H1 (cell line): Measurements from ENCODE around the gene FIG4. TPM values are rescaled to one million over a fixed set of nuclear protein-coding genes. Genes with fewer than 3 reads are reported as not detected.

Source experiments
- CTCF ChIA-PET: fragments of 300-600 bp; sonication (Branson Sonifier 250); formaldehyde crosslinking; loops from one replicate; lab custom pipeline; 2021; ENCODE audit not compliant: partially characterized antibody; lab: Charles Lee
- POLR2A ChIA-PET: fragments of 300-600 bp; sonication (Branson Sonifier 250); formaldehyde crosslinking; loops from one replicate; lab custom pipeline; 2021; ENCODE audit warnings: inconsistent platforms; ENCODE audit not compliant: partially characterized antibody; lab: Charles Lee
- DNase-seq, 2 experiments: peaks; one replicate each; pipeline versions ENCODE4 v3.0.0 to v3.0.0-alpha.2; 2010 to 2022; ENCODE audit warnings: low spot score in 2 of 2, low read depth in 1 of 2, mixed read lengths in 1 of 2
- FAIRE-seq: peaks from 2 replicates; lab custom pipeline; 2011; peaks lifted over from hg19 to GRCh38; lab: Jason Lieb, UNC
- H2AFZ ChIP-seq: 2 replicates; pipeline ENCODE4 v1.8.1; 2012; ENCODE audit warnings: low read length, inconsistent platforms
- H2AK5ac ChIP-seq: 2 replicates; pipeline ENCODE4 v1.6.1; 2013; ENCODE audit warnings: low read depth, low read length
- H2BK120ac ChIP-seq: replicated peaks from 2 replicates; pipeline ENCODE3; 2013; ENCODE audit warnings: low read depth, low read length, inconsistent platforms
- H2BK12ac ChIP-seq: 2 replicates; pipeline ENCODE4 v1.6.1; 2013; ENCODE audit warnings: low read depth, low read length
- H2BK15ac ChIP-seq: 2 replicates; pipeline ENCODE4 v1.6.1; 2013; ENCODE audit warnings: low read length
- H2BK20ac ChIP-seq: 2 replicates; pipeline ENCODE4 v1.6.1; 2013; ENCODE audit warnings: low read length
- H2BK5ac ChIP-seq: 2 replicates; pipeline ENCODE4 v1.6.1; 2013; ENCODE audit warnings: low read depth, low read length
- H3K14ac ChIP-seq: 2 replicates; pipeline ENCODE4 v1.6.1; 2013; ENCODE audit warnings: inconsistent platforms; ENCODE audit not compliant: insufficient read length
- H3K18ac ChIP-seq: 2 replicates; pipeline ENCODE4 v1.6.1; 2013; ENCODE audit warnings: low read length; ENCODE audit errors: extremely low read depth
- H3K23ac ChIP-seq: 2 replicates; pipeline ENCODE4 v1.6.1; 2013; ENCODE audit warnings: inconsistent platforms; ENCODE audit not compliant: insufficient read length
- H3K23me2 ChIP-seq: 2 replicates; pipeline ENCODE4 v1.6.1; 2013; ENCODE audit warnings: low read depth, low read length
- H3K27ac ChIP-seq: 2 replicates; pipeline ENCODE4 v1.6.1; 2011; ENCODE audit warnings: low read depth, low read length, inconsistent platforms
- H3K27me3 ChIP-seq, 4 experiments: replicated peaks in 1 of 4; 1 replicate in 1 of 4; 2 replicates in 3 of 4; pipeline versions ENCODE4 v1.6.1 to v1.8.1; 2011 to 2013; ENCODE audit warnings: low read length in 3 of 4, mild to moderate bottlenecking in 3 of 4, inconsistent platforms in 2 of 4, mixed read lengths in 2 of 4, moderate library complexity in 1 of 4; ENCODE audit not compliant: control insufficient read depth in 3 of 4, insufficient read depth in 3 of 4; ENCODE audit errors: extremely low read depth in 1 of 4
- H3K36me3 ChIP-seq, 4 experiments: 2 replicates each; pipeline versions ENCODE4 v1.6.1 to v1.8.1; 2011 to 2013; ENCODE audit warnings: mild to moderate bottlenecking in 4 of 4, low read length in 3 of 4, moderate library complexity in 2 of 4, control low read depth in 1 of 4, inconsistent platforms in 1 of 4; ENCODE audit not compliant: insufficient read depth in 4 of 4, control insufficient read depth in 2 of 4
- H3K4ac ChIP-seq: replicated peaks from 2 replicates; pipeline ENCODE3; 2013; ENCODE audit warnings: low read length, low read depth, mixed read lengths, inconsistent platforms; ENCODE audit not compliant: insufficient read length
- H3K4me1 ChIP-seq, 4 experiments: replicated peaks in 1 of 4; 1 replicate in 1 of 4; 2 replicates in 3 of 4; pipeline versions ENCODE4 v1.6.1 to v1.8.1; 2011 to 2013; ENCODE audit warnings: low read length in 3 of 4, inconsistent platforms in 2 of 4, mixed read lengths in 1 of 4; ENCODE audit not compliant: insufficient read depth in 4 of 4, control insufficient read depth in 3 of 4
- H3K4me2 ChIP-seq, 2 experiments: 2 replicates each; pipeline versions ENCODE4 v1.6.1 to v1.8.1; 2011 to 2013; ENCODE audit warnings: low read depth in 2 of 2, low read length in 2 of 2, control low read depth in 1 of 2, inconsistent platforms in 1 of 2, mild to moderate bottlenecking in 1 of 2; ENCODE audit not compliant: insufficient read depth in 1 of 2
- H3K4me3 ChIP-seq, 4 experiments: fragments of 200-600, 300-600 bp in 1 of 4; sonication (generic), shearing (Covaris generic), sonication (Bioruptor Twin) in 1 of 4; 2 replicates each; pipeline versions ENCODE4 v1.5.1 to v1.8.1; 2011 to 2016; ENCODE audit warnings: low read length in 4 of 4, low read depth in 3 of 4, control low read depth in 2 of 4, inconsistent platforms in 2 of 4, mild to moderate bottlenecking in 2 of 4, mixed read lengths in 1 of 4, moderate library complexity in 1 of 4; ENCODE audit not compliant: insufficient read depth in 2 of 4; ENCODE audit errors: extremely low read depth in 1 of 4
- H3K56ac ChIP-seq: replicated peaks from 2 replicates; pipeline ENCODE3; 2013; ENCODE audit warnings: low read depth, mild to moderate bottlenecking, mixed read lengths, low read length, inconsistent platforms; ENCODE audit not compliant: insufficient read length
- H3K79me1 ChIP-seq: 2 replicates; pipeline ENCODE4 v1.6.1; 2013; ENCODE audit warnings: low read depth, low read length, control low read depth
- H3K79me2 ChIP-seq, 2 experiments: 2 replicates each; pipeline versions ENCODE4 v1.6.1 to v1.8.1; 2012 to 2013; ENCODE audit warnings: low read length in 2 of 2, mild to moderate bottlenecking in 2 of 2, inconsistent platforms in 1 of 2; ENCODE audit not compliant: insufficient read depth in 2 of 2, control insufficient read depth in 1 of 2
- H3K9ac ChIP-seq, 4 experiments: replicated peaks in 1 of 4; 1 replicate in 1 of 4; 2 replicates in 3 of 4; pipeline versions ENCODE4 v1.6.1 to v1.8.1; 2011 to 2013; ENCODE audit warnings: low read depth in 3 of 4, low read length in 3 of 4, control low read depth in 2 of 4, mild to moderate bottlenecking in 2 of 4, moderate library complexity in 2 of 4, inconsistent platforms in 1 of 4; ENCODE audit errors: extremely low read depth in 1 of 4
- H3K9me3 ChIP-seq, 2 experiments: 2 replicates each; pipeline versions ENCODE4 v1.6.1 to v1.8.1; 2012 to 2013; ENCODE audit warnings: mild to moderate bottlenecking in 2 of 2, moderate library complexity in 2 of 2, control low read depth in 1 of 2, inconsistent platforms in 1 of 2, low read depth in 1 of 2, low read length in 1 of 2, mixed read lengths in 1 of 2; ENCODE audit not compliant: insufficient read depth in 2 of 2
- H4K20me1 ChIP-seq, 2 experiments: replicated peaks in 1 of 2; 2 replicates each; pipeline versions ENCODE3 to v1.8.1; 2011 to 2013; ENCODE audit warnings: inconsistent platforms in 2 of 2, low read length in 2 of 2, mild to moderate bottlenecking in 1 of 2; ENCODE audit not compliant: insufficient read depth in 2 of 2, control insufficient read depth in 1 of 2
- H4K5ac ChIP-seq: 2 replicates; pipeline ENCODE4 v1.6.1; 2013; ENCODE audit warnings: low read length, low read depth, mixed read lengths, inconsistent platforms; ENCODE audit not compliant: insufficient read length
- H4K8ac ChIP-seq: 2 replicates; pipeline ENCODE4 v1.8.0; 2013; ENCODE audit warnings: mild to moderate bottlenecking, moderate library complexity, low read length, inconsistent platforms; ENCODE audit not compliant: insufficient read depth; ENCODE audit errors: extremely low read depth
- H4K91ac ChIP-seq: replicated peaks from 2 replicates; pipeline ENCODE3; 2013; ENCODE audit warnings: low read length, mixed read lengths, inconsistent platforms; ENCODE audit not compliant: insufficient read length
- BRCA1 ChIP-seq: IDR thresholded peaks from 2 replicates; pipeline ENCODE4 v1.6.1; 2012; ENCODE audit warnings: low read depth, low read length, improper control_type of control experiment
- CEBPB ChIP-seq: IDR thresholded peaks from 2 replicates; pipeline ENCODE4 v1.6.1; 2012; ENCODE audit warnings: low read depth, low read length
- CTCF ChIP-seq, 3 experiments: IDR thresholded peaks; 1 replicate in 2 of 3; 2 replicates in 1 of 3; pipeline versions ENCODE4 v1.5.1 to v1.6.1; 2011; ENCODE audit warnings: low read length in 3 of 3, mild to moderate bottlenecking in 3 of 3, inconsistent platforms in 2 of 3, low read depth in 1 of 3, moderate library complexity in 1 of 3; ENCODE audit not compliant: insufficient read depth in 1 of 3; ENCODE audit errors: control extremely low read depth in 1 of 3
- FOSL1 ChIP-seq: IDR thresholded peaks from 2 replicates; pipeline ENCODE4 v1.6.1; 2011; ENCODE audit warnings: mild to moderate bottlenecking, low read depth, low read length, moderate library complexity; ENCODE audit not compliant: insufficient read depth
- KDM1A ChIP-seq: fragments of 200-600, 300-600 bp; sonication (generic); IDR thresholded peaks from 2 replicates; pipeline ENCODE4 v1.7.1; 2016; ENCODE audit warnings: mild to moderate bottlenecking, low read length, borderline replicate concordance
- KDM4A ChIP-seq: IDR thresholded peaks from one replicate; pipeline ENCODE4 v1.7.1; 2012; ENCODE audit warnings: low read depth, mild to moderate bottlenecking, moderate library complexity, low read length, inconsistent platforms; ENCODE audit not compliant: severe bottlenecking
- MAFK ChIP-seq: IDR thresholded peaks from 2 replicates; pipeline ENCODE4 v1.6.1; 2012; ENCODE audit warnings: low read depth, mild to moderate bottlenecking, improper control_type of control experiment, low read length
- RNF2 ChIP-seq: fragments of 200-900, 300-1000 bp; sonication (generic); IDR thresholded peaks from 2 replicates; pipeline ENCODE4 v1.7.1; 2016; ENCODE audit warnings: borderline replicate concordance, low read depth, mild to moderate bottlenecking, antibody characterized with exemption, low read length; ENCODE audit not compliant: poor library complexity, severe bottlenecking; ENCODE audit errors: missing control alignments
- SIRT6 ChIP-seq: IDR thresholded peaks from one replicate; pipeline ENCODE4 v1.7.1; 2012; ENCODE audit warnings: low read length, inconsistent platforms
- SIX5 ChIP-seq: IDR thresholded peaks from 2 replicates; pipeline ENCODE4 v1.6.1; 2011; ENCODE audit warnings: mild to moderate bottlenecking, low read depth, low read length
- TAF7 ChIP-seq: optimal IDR thresholded peaks from 2 replicates; pipeline ENCODE3; 2011; ENCODE audit warnings: low read depth, mild to moderate bottlenecking, inconsistent platforms, low read length, moderate library complexity, borderline replicate concordance
- YY1 ChIP-seq: IDR thresholded peaks from 2 replicates; pipeline ENCODE4 v1.6.1; 2011; ENCODE audit warnings: low read depth, mild to moderate bottlenecking, low read length
- WGBS, 2 experiments: shearing (Covaris generic) in 1 of 2; methylation state at CpG; one replicate each; pipeline versions ENCODE4 v1.1.6 to v1.1.7; 2013 to 2015; ENCODE audit warnings: low lambda C conversion rate in 2 of 2, mixed read lengths in 2 of 2, inconsistent platforms in 1 of 2, low coverage in 1 of 2, missing lambda C conversion rate in 1 of 2; ENCODE audit not compliant: insufficient replicate concordance in 2 of 2, insufficient coverage in 1 of 2, insufficient read length in 1 of 2; ENCODE audit errors: extremely low coverage in 1 of 2, missing lambda C conversion rate in 1 of 2; 5-methylcytosine and 5-hydroxymethylcytosine counted together
- polyA plus RNA-seq, 7 experiments: library from polyadenylated mRNA; depleted of rRNA in 3 of 7; stranded (reverse) in 5 of 7; unstranded in 2 of 7; fragments of >200 nt in 5 of 7; fragments of 200-250 nt in 2 of 7; gene quantifications; 1 replicate in 5 of 7; 2 replicates in 1 of 7; 4 replicates in 1 of 7; pipeline versions ENCODE4 v1.2.1 to v1.2.3, GENCODE V29; 2011 to 2013; ENCODE audit warnings: missing spikeins in 2 of 7, mixed read lengths in 2 of 7
- total RNA-seq: library from RNA; stranded (reverse); fragmentation: NEBNext Ultra II Directional; extraction: Animal tissue kit (Norgen Biotek cat#: 25700); gene quantifications from 2 replicates; pipeline ENCODE4 v1.2.1, GENCODE V29; 2021

FIG4 gene
- total and polyA plus RNA-seq, 2 of the 8 experiments (the other 6 are each of a cell fraction or from before 2014, with no cell fraction given) = 11.8 to 21.9 TPM

- Histone ChIP-seq H3K9ac (no peak overlapping the region), H2BK12ac (no peak overlapping the region), H2BK120ac (no peak overlapping the region), H2BK5ac (no peak overlapping the region), H2AK5ac (no peak overlapping the region), H3K23ac (no peak overlapping the region), H3K36me3 (no peaks in the 10 kb centered on the region), H2AFZ (no peak overlapping the region), H4K91ac (no peak overlapping the region), H3K79me1 (no peaks in the 10 kb centered on the region), H4K8ac (no peak overlapping the region), H3K4ac (no peak overlapping the region), H4K5ac (no peak overlapping the region), H2BK15ac (no peak overlapping the region), H3K14ac (no peak overlapping the region), H3K27ac (no peak overlapping the region), H3K4me2 (no peak overlapping the region), H3K23me2 (no peaks in the 10 kb centered on the region), H3K4me3 (no peak overlapping the region), H4K20me1 (no peaks in the 10 kb centered on the region), H2BK20ac (no peak overlapping the region), H3K27me3 (no peaks in the 10 kb centered on the region), H3K56ac (no peak overlapping the region), H3K79me2 (no peaks in the 10 kb centered on the region), H3K4me1 (no peaks in the 10 kb centered on the region), H3K18ac (no peak overlapping the region), H3K9me3 (no peaks in the 10 kb centered on the region)
- no peak for FAIRE-seq
- no peak for DNase-seq
- 89 to 100% methylated on average over 2 to 6 of the region's 6 CpGs for WGBS, 2 experiments
- ChIA-PET CTCF (interaction anchor here (1.0 to 1.1 kb wide), 2 partner anchors 11 to 16 kb away, joined by 4 read pairs; no protein-coding TSS in a partner anchor), POLR2A (no interaction called here)
- TF ChIP-seq TAF7 (no peak), BRCA1 (no peak), FOSL1 (no peak), KDM4A (no peak), YY1 (no peak), MAFK (no peak), RNF2 (no peak), KDM1A (no peak), CEBPB (no peak), SIX5 (no peak), SIRT6 (no peak), CTCF (IDR thresholded peaks at IDR 0.05; ENCODE audit: control extremely low read depth in 1 of 3, insufficient read depth in 1 of 3, low read depth in 1 of 3, low read length in 3 of 3) (no peak)
Measured at GRCh38 chr6:109655761-109656262, 35.3 kb upstream of the FIG4 start.
